Neuronal stem cell (in vitro differentiated cells): ENCODE results near the gene F7.

Experiments
- DNase-seq: peaks from one replicate; pipeline ENCODE4 v3.0.0-alpha.2; 2013; ENCODE audit warnings: low spot score
- H2AFZ ChIP-seq: one replicate; pipeline ENCODE4 v1.6.1; 2013; ENCODE audit warnings: mild to moderate bottlenecking, low read length, inconsistent platforms
- H2AK5ac ChIP-seq: 2 replicates; pipeline ENCODE4 v1.6.1; 2013; ENCODE audit warnings: low read depth, mild to moderate bottlenecking, inconsistent platforms, low read length, moderate library complexity, mixed read lengths
- H2BK120ac ChIP-seq: 2 replicates; pipeline ENCODE4 v1.6.1; 2013; ENCODE audit warnings: low read depth, mild to moderate bottlenecking, inconsistent platforms, low read length, moderate library complexity, mixed read lengths
- H2BK12ac ChIP-seq: one replicate; pipeline ENCODE4 v1.6.1; 2013; ENCODE audit warnings: low read length, inconsistent platforms
- H2BK15ac ChIP-seq: 2 replicates; pipeline ENCODE4 v1.6.1; 2013; ENCODE audit warnings: mild to moderate bottlenecking, low read length, inconsistent platforms, mixed read lengths
- H2BK5ac ChIP-seq: one replicate; pipeline ENCODE4 v1.6.1; 2013; ENCODE audit warnings: inconsistent platforms, mild to moderate bottlenecking, low read length, moderate library complexity
- H3K14ac ChIP-seq: one replicate; pipeline ENCODE4 v1.6.1; 2013; ENCODE audit warnings: low read length, inconsistent platforms
- H3K18ac ChIP-seq: 2 replicates; pipeline ENCODE4 v1.6.1; 2013; ENCODE audit warnings: low read length, inconsistent platforms
- H3K23ac ChIP-seq: 2 replicates; pipeline ENCODE4 v1.6.1; 2013; ENCODE audit warnings: low read depth, mild to moderate bottlenecking, mixed read lengths, low read length, inconsistent platforms; ENCODE audit not compliant: poor library complexity
- H3K27ac ChIP-seq: replicated peaks from 3 replicates; pipeline ENCODE4 v1.5.1; 2013; ENCODE audit warnings: low read length, inconsistent platforms
- H3K27me3 ChIP-seq, 3 experiments: 2 replicates each; pipeline ENCODE4 v1.6.1; 2013; ENCODE audit warnings: low read length in 3 of 3, mild to moderate bottlenecking in 2 of 3, inconsistent platforms in 1 of 3, low read depth in 1 of 3, mixed read lengths in 1 of 3, moderate library complexity in 1 of 3; ENCODE audit not compliant: control insufficient read depth in 3 of 3, insufficient read depth in 3 of 3
- H3K36me3 ChIP-seq, 2 donors: replicated peaks in 1 of 2; 2 replicates each; pipeline ENCODE4 v1.6.1; 2013; ENCODE audit warnings: low read length in 2 of 2; ENCODE audit not compliant: control insufficient read depth in 2 of 2, insufficient read depth in 2 of 2
- H3K4ac ChIP-seq: 2 replicates; pipeline ENCODE4 v1.6.1; 2013; ENCODE audit warnings: inconsistent platforms, mild to moderate bottlenecking, low read length, moderate library complexity
- H3K4me1 ChIP-seq, 2 donors: 1 replicate in 1 of 2; 2 replicates in 1 of 2; pipeline ENCODE4 v1.6.1; 2013; ENCODE audit warnings: low read length in 2 of 2, low read depth in 1 of 2; ENCODE audit not compliant: control insufficient read depth in 2 of 2, insufficient read depth in 1 of 2
- H3K4me2 ChIP-seq: one replicate; pipeline ENCODE4 v1.6.1; 2013; ENCODE audit warnings: mild to moderate bottlenecking, low read length, inconsistent platforms; ENCODE audit not compliant: insufficient read depth, poor library complexity, severe bottlenecking
- H3K4me3 ChIP-seq, 2 donors: 2 replicates each; pipeline ENCODE4 v1.5.1; 2013; ENCODE audit warnings: low read length in 2 of 2, mild to moderate bottlenecking in 2 of 2, inconsistent platforms in 1 of 2, moderate library complexity in 1 of 2
- H3K79me1 ChIP-seq: one replicate; pipeline ENCODE4 v1.6.1; 2013; ENCODE audit warnings: low read depth, mild to moderate bottlenecking, inconsistent platforms, low read length, moderate library complexity
- H3K9ac ChIP-seq: one replicate; pipeline ENCODE4 v1.6.1; 2013; ENCODE audit warnings: mild to moderate bottlenecking, low read depth, low read length, inconsistent platforms; ENCODE audit not compliant: poor library complexity
- H3K9me3 ChIP-seq, 2 donors: replicated peaks in 1 of 2; 2 replicates each; pipeline versions ENCODE3 to v1.6.1; 2013; ENCODE audit warnings: low read length in 2 of 2, mild to moderate bottlenecking in 2 of 2, inconsistent platforms in 1 of 2, low read depth in 1 of 2, mixed read lengths in 1 of 2, moderate library complexity in 1 of 2; ENCODE audit not compliant: control insufficient read depth in 2 of 2, insufficient read depth in 1 of 2
- H4K8ac ChIP-seq: one replicate; pipeline ENCODE4 v1.6.1; 2013; ENCODE audit warnings: low read depth, mild to moderate bottlenecking, inconsistent platforms, low read length, moderate library complexity
- H4K91ac ChIP-seq: one replicate; pipeline ENCODE4 v1.6.1; 2013; ENCODE audit warnings: low read length, low read depth, mild to moderate bottlenecking, inconsistent platforms; ENCODE audit not compliant: poor library complexity
- WGBS, 2 donors: extraction: QIAGEN DNeasy Blood & Tissue Kit; methylation state at CpG; one replicate each; pipeline ENCODE4 v1.1.7; 2013; ENCODE audit warnings: missing lambda C conversion rate in 2 of 2, mixed read lengths in 1 of 2; ENCODE audit not compliant: insufficient read length in 2 of 2, insufficient replicate concordance in 1 of 2; ENCODE audit errors: extremely low coverage in 2 of 2; 5-methylcytosine and 5-hydroxymethylcytosine counted together

The F7 gene

GRCh38 chr13:113138792-113139551 is 33.4 kb downstream of the F7 start:
- Histone ChIP-seq H3K4me1 (peaks cover 5 to 16% of the 10 kb centered on the region in 2 donors), H4K8ac (no peak overlapping the region), H3K14ac (no peak overlapping the region), H2BK12ac (no peak overlapping the region), H2AK5ac (no peak overlapping the region), H2BK15ac (no peak overlapping the region), H4K91ac (no peak overlapping the region), H3K27me3 (peaks cover 0 to 28% (median 0%) of the 10 kb centered on the region in 3 experiments), H2BK5ac (no peak overlapping the region), H3K4me3 (no peak overlapping the region), H3K9ac (no peak overlapping the region), H3K27ac (no peak overlapping the region), H2AFZ (no peak overlapping the region), H3K4ac (no peak overlapping the region), H3K36me3 (no peaks in the 10 kb centered on the region), H3K9me3 (no peaks in the 10 kb centered on the region), H3K23ac (no peak overlapping the region), H3K18ac (no peak overlapping the region), H2BK120ac (no peak overlapping the region), H3K79me1 (peaks cover 3% of the 10 kb centered on the region), H3K4me2 (no peak overlapping the region)
- WGBS, 2 donors, result no CpG with 5 or more reads among the region's 16 CpGs
- DNase-seq, result no peak

DNA sequence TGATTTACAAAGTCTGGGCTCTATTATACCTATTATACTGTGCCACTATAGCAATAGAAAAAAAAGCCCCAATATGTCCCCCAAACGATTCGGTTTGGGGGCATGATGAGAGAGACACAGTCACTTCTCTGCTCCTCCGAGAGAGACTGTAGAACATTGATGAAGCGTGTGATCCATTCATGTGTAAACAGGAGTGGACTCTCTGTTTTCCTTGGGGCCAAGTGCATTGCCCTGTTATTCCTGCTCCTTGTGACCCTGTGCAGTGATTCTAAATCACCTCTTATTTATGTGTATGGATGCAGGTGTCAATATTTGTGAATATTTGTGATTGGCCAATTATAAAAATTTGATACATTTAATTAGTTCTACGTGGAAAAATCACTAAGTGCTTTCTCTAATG is 34.0 kb downstream of the F7 start:
- no peaks in the 10 kb centered on the region for H3K9me3 ChIP-seq
- no peak overlapping the region for H2BK12ac ChIP-seq
- peaks cover 0 to 28% (median 0%) of the 10 kb centered on the region in 3 experiments for H3K27me3 ChIP-seq
- H3K4me3 ChIP-seq, result no peak overlapping the region
- H3K4me1 ChIP-seq, result peaks cover 5 to 16% of the 10 kb centered on the region in 2 donors
- H3K4ac ChIP-seq, result no peak overlapping the region
- H3K4me2 ChIP-seq, result no peak overlapping the region
- no peak overlapping the region for H3K23ac ChIP-seq
- H2BK15ac ChIP-seq, result no peak overlapping the region
- no peak overlapping the region for H2AK5ac ChIP-seq
- no peak overlapping the region for H4K8ac ChIP-seq
- no peak overlapping the region for H3K14ac ChIP-seq
- no peak overlapping the region for H3K27ac ChIP-seq
- H3K79me1 ChIP-seq, result peaks cover 3% of the 10 kb centered on the region
- WGBS, 2 donors, result no CpG with 5 or more reads among the region's 5 CpGs
- H2BK5ac ChIP-seq, result no peak overlapping the region
- H3K9ac ChIP-seq, result no peak overlapping the region
- DNase-seq, result no peak
- no peaks in the 10 kb centered on the region for H3K36me3 ChIP-seq
- no peak overlapping the region for H4K91ac ChIP-seq
- H3K18ac ChIP-seq, result no peak overlapping the region
- H2BK120ac ChIP-seq, result no peak overlapping the region
- no peak overlapping the region for H2AFZ ChIP-seq

DNA sequence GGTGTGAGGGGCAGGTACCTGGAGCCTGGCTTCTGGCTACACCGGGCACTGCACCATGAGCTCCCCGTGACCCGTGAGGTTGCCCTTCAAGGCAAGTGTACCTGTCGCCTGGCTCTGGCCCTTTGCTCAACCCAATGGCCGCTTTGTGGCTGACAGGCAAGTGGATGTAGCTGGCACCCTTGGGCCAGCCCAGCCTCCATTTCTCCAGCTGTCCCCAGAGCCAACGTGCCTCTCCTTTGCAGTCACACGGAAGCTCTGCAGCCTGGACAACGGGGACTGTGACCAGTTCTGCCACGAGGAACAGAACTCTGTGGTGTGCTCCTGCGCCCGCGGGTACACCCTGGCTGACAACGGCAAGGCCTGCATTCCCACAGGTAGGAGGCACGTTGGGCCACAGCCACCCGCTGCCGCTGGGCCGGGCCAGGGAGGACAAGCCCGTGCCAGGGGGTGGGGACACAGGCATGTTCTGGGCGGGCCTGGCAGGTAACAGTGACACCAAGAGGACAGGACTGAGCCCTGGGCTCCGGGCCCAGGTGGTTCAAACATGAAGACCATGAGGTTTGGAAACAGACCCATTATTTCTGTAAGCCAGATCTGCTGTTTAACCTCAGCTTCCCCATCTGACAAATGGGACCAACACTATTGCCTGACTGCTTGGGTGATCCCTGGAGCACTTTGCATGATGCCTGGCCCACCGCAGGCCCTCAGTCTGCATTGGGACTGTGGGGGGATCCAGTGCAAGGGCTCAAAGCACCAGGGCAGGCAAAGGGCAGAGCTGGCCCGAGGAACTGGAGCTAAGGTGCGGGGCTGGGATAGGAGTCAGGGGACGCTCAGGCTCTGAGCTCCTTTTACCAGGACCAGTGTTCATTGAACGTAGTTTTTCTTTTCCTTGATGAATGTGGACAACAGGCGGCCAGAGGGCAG is 35.3 kb downstream of the F7 start:
- peaks cover 5 to 15% of the 10 kb centered on the region in 2 donors for H3K4me1 ChIP-seq
- H3K79me1 ChIP-seq, result peaks cover 3% of the 10 kb centered on the region
- H3K27me3 ChIP-seq, result peaks cover 0 to 24% (median 0%) of the 10 kb centered on the region in 3 experiments
- H3K4me2 ChIP-seq, result no peak overlapping the region
- no peaks in the 10 kb centered on the region for H3K36me3 ChIP-seq
- no CpG with 5 or more reads among the region's 26 CpGs for WGBS, 2 donors
- no peak overlapping the region for H3K27ac ChIP-seq
- H3K23ac ChIP-seq, result no peak overlapping the region
- H3K4ac ChIP-seq, result no peak overlapping the region
- peak overlapping the region; percentile 89 for H2BK5ac ChIP-seq
- H2BK15ac ChIP-seq, result peak overlapping the region; percentile 91
- DNase-seq, result no peak
- H2AFZ ChIP-seq, result no peak overlapping the region
- no peak overlapping the region for H2BK120ac ChIP-seq
- no peak overlapping the region for H3K9ac ChIP-seq
- no peak overlapping the region for H3K4me3 ChIP-seq
- peak overlapping the region; percentile 77 for H2AK5ac ChIP-seq
- H3K14ac ChIP-seq, result no peak overlapping the region
- H3K9me3 ChIP-seq, result no peaks in the 10 kb centered on the region
- peak overlapping the region; percentile 77 for H3K18ac ChIP-seq
- peak overlapping the region; percentile 98 for H2BK12ac ChIP-seq
- H4K91ac ChIP-seq, result no peak overlapping the region
- no peak overlapping the region for H4K8ac ChIP-seq

GRCh38 chr13:113141601-113141970 is 36.0 kb downstream of the F7 start:
- no peaks in the 10 kb centered on the region for H3K36me3 ChIP-seq

More at GRCh38 chr13:113141601-113141970, 36.0 kb downstream of the F7 start:
- H3K4ac ChIP-seq, result no peak overlapping the region
- no peak overlapping the region for H2AFZ ChIP-seq
- peaks cover 5 to 15% of the 10 kb centered on the region in 2 donors for H3K4me1 ChIP-seq
- H4K91ac ChIP-seq, result no peak overlapping the region
- no peak for DNase-seq
- H4K8ac ChIP-seq, result no peak overlapping the region
- H3K9ac ChIP-seq, result no peak overlapping the region
- H2BK5ac ChIP-seq, result peak overlapping the region; percentile 89
- H3K18ac ChIP-seq, result peak overlapping the region; percentile 77
- no CpG with 5 or more reads among the region's 18 CpGs for WGBS, 2 donors
- no peak overlapping the region for H2BK120ac ChIP-seq
- H3K4me3 ChIP-seq, result peak overlapping the region in 1 of 2 donors; percentile 2
- no peaks in the 10 kb centered on the region for H3K9me3 ChIP-seq
- no peak overlapping the region for H3K27ac ChIP-seq
- peak overlapping the region; percentile 68 for H2AK5ac ChIP-seq
- H2BK12ac ChIP-seq, result no peak overlapping the region
- no peak overlapping the region for H3K23ac ChIP-seq
- H3K27me3 ChIP-seq, result peaks cover 0 to 24% (median 0%) of the 10 kb centered on the region in 3 experiments
- no peak overlapping the region for H3K4me2 ChIP-seq
- H3K14ac ChIP-seq, result no peak overlapping the region
- peak overlapping the region; percentile 91 for H2BK15ac ChIP-seq
- peaks cover 3% of the 10 kb centered on the region for H3K79me1 ChIP-seq
